Stimulated activated CD8-positive, alpha-beta memory T cell treated with anti-CD3 and anti-CD28 coated beads, Interleukin-12 subunit alpha, Interleukin-12 subunit beta, amount 100 ng/mL, for 4 hours (primary cell): Measurements from ENCODE around the gene SCN1B.
"Not testable (repeated sequence)": the region's sequence is repeated elsewhere in the genome, so short reads cannot be mapped to it uniquely, and the experiment has no call there.

Experiments used
- DNase-seq: peaks from one replicate; pipeline ENCODE4 v3.0.0-alpha.2; 2020; ENCODE audit warnings: low read depth

The SCN1B gene

GRCh38 chr19:35017507-35017906, 12.8 kb upstream of the SCN1B start:
- no peak for DNase-seq

GRCh38 chr19:35018379-35018778, 11.9 kb upstream of the SCN1B start:
- DNase-seq: no peak

- DNase-seq: no peak
Observed at GRCh38 chr19:35019144-35019543, 11.1 kb upstream of the SCN1B start.

DNA sequence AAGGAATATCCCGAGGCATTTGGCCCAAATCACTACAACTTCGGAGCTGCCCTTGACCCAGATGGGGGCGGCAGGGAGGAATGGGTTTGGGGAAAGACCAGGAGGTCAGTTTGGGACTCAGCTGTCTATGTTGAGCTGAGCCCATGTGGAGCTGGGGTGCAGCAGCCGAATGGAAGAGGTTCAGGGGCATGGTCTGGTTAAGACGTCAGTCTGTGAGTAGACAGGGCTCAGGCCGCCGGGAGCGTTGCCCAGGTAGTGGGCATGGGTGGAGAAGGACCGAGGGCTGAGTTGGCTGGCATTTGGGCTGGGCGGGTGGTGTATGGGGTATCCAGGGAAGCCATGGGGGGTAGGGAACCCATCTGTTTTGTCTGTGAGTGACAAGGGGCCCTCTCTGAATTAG, 9.3 kb upstream of the SCN1B start:
- no peak for DNase-seq

DNA sequence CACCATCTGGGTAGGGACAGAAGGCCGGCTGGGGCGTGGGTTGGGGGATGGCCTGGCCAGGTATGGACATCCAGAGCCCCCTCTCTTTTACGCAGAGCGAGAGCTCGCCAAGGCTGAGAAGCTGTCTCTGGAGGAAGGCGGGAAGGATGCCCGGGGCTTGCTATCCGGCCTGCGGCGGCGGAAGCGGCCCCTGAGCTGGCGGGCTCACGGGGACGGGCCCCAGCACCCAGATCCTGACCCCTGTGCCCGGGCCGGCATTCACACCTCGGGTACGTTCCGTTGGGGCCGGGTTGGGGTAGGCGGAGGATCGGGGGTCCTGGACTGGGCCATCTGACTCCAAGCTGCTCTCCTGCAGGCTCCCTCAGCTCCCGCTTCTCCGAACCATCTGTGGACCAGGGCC, 8.7 kb upstream of the SCN1B start:
- DNase-seq: no peak

GRCh38 chr19:35022460-35022859, 7.8 kb upstream of the SCN1B start:
- DNase-seq: no peak

- no peak for DNase-seq
Observed at GRCh38 chr19:35023428-35023827, 6.8 kb upstream of the SCN1B start.

- no peak for DNase-seq
Observed at GRCh38 chr19:35024095-35024494, 6.2 kb upstream of the SCN1B start.

DNA sequence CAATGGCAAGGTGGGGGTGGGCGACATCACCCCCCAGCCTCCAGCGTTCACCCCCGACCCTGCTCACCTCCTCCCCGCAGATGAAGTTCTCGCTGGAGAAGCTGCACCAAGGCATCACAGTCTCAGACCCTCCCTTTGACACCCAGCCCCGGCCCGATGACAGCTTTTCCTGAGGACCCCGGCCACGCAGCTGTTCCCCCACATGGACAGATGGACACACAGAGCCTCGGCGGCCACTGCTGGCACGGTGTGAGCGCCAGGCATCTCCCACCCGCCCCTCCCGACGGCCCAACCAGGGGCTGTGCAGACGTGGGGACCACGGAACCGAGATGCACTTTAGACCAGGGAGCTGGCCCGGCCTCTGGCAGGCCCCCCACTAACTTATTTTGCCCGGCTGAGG, 4.3 kb upstream of the SCN1B start:
- no peak for DNase-seq

- no peak for DNase-seq
Observed at GRCh38 chr19:35026418-35026817, 3.9 kb upstream of the SCN1B start.

GRCh38 chr19:35027009-35027408, 3.3 kb upstream of the SCN1B start:
- no peak for DNase-seq

GRCh38 chr19:35027851-35028599, 2.2 kb upstream of the SCN1B start:
- DNase-seq: no peak

- DNase-seq: not testable (repeated sequence)
Observed at GRCh38 chr19:35028600-35028885, 1.7 kb upstream of the SCN1B start.

DNA sequence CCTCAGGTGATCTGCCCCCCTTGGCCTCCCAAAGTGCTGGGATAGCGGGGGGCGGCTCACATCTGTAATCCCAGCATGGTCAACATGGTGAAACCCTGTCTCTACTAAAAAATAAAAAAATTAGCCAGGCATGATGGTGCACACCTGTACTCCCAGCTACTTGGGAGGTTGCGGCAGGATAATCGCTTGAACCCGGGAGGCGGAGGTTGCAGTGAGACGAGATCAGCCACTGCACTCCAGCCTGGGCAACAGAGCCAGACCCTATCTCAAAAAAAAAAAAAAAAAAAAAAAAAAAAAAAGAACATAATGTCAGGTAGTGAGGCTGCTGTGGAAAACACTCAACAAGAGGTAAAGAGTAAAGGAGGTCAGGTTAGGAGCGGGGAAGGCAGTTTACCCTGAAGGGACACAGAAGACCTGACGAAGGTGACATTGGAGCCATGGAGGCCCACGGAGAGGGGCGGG, 964 bp upstream of the SCN1B start:
- DNase-seq: not testable (repeated sequence)

DNA sequence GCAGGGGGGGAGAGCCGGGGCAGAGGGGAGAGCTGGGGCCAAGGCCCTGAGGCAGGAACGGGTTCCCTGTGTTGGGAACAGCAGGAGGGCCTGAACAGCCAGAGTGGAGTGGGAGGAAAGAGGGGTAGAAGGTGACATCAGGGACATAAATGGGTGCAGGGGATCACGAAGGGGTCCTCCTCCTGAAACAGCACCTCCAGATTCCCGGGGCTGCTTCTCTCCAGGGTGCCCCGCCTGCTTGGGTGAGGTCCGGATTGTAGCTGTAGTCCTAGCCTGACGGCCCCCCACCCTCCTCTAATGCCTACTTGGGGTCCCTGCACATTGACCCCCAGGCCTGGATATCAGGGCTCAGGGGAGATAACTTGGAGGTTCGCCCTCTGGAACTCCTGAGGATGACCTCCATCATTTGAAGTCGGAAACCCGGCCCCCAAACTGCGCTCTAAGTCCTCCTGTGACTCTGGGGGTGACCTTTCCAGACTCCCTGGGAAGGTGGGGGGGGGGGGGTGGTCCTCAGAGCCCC, 473 bp upstream of the SCN1B start:
- no peak for DNase-seq

GRCh38 chr19:35031072-35031881, 1.0 kb downstream of the SCN1B start:
- no peak for DNase-seq

- DNase-seq: no peak
Observed at GRCh38 chr19:35032356-35032865, 2.1 kb downstream of the SCN1B start.

DNA sequence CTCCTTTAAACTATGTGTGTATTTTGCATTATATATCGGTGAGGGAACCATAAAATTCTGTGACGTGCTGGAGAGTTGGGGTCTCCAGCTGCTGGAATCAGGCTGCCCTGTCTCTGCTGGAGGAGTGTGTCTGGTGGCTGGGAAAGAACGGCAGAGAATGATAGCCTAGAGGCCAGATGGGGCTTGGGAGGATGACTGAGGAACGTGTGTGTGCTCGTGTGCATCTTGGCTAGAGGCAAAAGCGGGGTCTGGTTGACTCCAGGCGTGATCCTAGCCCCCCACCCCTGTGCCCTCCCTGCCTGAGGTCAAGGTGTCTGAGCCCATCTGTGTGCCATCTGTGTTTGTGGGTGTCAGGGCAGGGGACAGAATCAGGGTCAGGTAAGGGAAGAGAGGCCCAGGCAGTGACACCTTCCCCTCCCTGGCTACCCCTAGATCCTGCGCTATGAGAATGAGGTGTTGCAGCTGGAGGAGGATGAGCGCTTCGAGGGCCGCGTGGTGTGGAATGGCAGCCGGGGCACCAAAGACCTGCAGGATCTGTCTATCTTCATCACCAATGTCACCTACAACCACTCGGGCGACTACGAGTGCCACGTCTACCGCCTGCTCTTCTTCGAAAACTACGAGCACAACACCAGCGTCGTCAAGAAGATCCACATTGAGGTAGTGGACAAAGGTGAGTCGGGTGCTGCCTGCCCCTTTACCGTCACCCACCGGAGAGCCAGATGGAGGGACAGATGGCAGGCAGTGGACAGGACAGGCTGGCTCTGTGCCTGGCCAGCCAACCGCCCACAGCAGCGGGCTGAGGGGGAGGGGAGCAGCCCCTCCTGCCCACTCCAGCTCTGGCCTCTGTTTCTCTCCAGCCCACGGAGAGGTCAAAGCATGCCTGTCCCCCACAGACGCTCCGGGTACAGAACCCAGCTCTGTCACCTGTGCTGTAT, 3.1 kb downstream of the SCN1B start:
- no peak for DNase-seq

DNA sequence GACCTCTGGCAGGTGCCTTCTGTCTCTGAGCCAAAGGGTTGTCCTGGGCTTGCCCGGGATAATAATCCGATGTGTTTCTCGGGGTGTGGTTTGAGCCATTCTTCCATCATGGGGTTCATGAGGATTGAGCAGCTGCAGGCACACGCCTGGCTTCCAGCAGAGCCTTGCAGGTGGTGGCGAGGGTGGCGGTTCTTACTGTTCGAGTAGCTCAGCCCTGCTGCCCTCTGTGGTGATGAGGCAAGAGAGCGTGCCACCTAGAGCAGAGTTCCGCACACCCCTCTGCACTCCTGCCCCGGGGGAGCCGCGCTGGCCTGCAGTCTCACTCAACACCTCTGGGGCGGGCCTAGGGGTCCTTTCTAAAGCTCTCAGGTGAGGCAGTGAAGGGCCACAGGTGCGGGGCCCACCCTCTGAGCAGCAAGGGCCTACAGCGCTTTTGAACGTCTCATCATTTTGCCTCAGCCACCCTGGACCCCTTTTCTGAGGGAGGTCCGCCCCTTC, 3.8 kb downstream of the SCN1B start:
- no peak for DNase-seq

- DNase-seq: no peak
Observed at GRCh38 chr19:35034588-35035382, 4.5 kb downstream of the SCN1B start.
